ENCODE measurements around the gene MBOAT1. TPM values are rescaled to one million over a fixed set of nuclear protein-coding genes. Genes with fewer than 3 reads are reported as not detected.

Gene MBOAT1
- total RNA-seq, 1 experiment from 2014 or later: 22.0 TPM

GRCh38 chr6:20096536-20096935 is 115.7 kb downstream of the MBOAT1 start:
- POLR2A ChIA-PET (ENCODE audit: unreplicated experiment): interaction anchor here (0.6 kb wide), 1 partner anchor 128 kb away, joined by 3 read pairs; no protein-coding TSS in a partner anchor
- no peak overlapping the region for H2AFZ ChIP-seq
- intact Hi-C loops (cut with micrococcal nuclease; ENCODE audit: unreplicated experiment): loop anchor here (10.0 kb wide), 1 partner anchor 1488 kb away; no protein-coding TSS in a partner anchor
- no peak for DNase-seq
- TF ChIP-seq CTCF (conservative IDR thresholded peaks at IDR 0.05) (no peak), EZH2 (IDR thresholded peaks at IDR 0.05; ENCODE audit: low read depth) (no peak)
- H3K79me2 ChIP-seq (ENCODE audit: low read depth): no peaks in the 10 kb centered on the region
- BruUV-seq (replicated peaks): no TSS peak
- no peaks in the 10 kb centered on the region for H3K27me3 ChIP-seq (ENCODE audit: insufficient read depth, low read depth)
- no peaks in the 10 kb centered on the region for H3K9me2 ChIP-seq (ENCODE audit: insufficient read depth)
- no peaks in the 10 kb centered on the region for H3K36me3 ChIP-seq (ENCODE audit: low read depth)
- H3K4me1 ChIP-seq (replicated peaks; ENCODE audit: insufficient read depth): no peaks in the 10 kb centered on the region
- H3K4me2 ChIP-seq: no peak overlapping the region
- no peaks in the 10 kb centered on the region for H3K9me3 ChIP-seq (ENCODE audit: insufficient read depth, low read depth)
- CTCF ChIA-PET: no interaction called here
- no peak overlapping the region for H3K4me3 ChIP-seq
- no peaks in the 10 kb centered on the region for H3F3A ChIP-seq (ENCODE audit: insufficient read depth, low read depth)
- H4K20me1 ChIP-seq (ENCODE audit: insufficient read depth): no peaks in the 10 kb centered on the region
- no peak overlapping the region for H3K27ac ChIP-seq

GRCh38 chr6:20095436-20095835 is 116.8 kb downstream of the MBOAT1 start:
- no peaks in the 10 kb centered on the region for H3K9me2 ChIP-seq (ENCODE audit: insufficient read depth)
- no peaks in the 10 kb centered on the region for H3K9me3 ChIP-seq (ENCODE audit: insufficient read depth, low read depth)
- no peaks in the 10 kb centered on the region for H3F3A ChIP-seq (ENCODE audit: insufficient read depth, low read depth)
- no peaks in the 10 kb centered on the region for H3K4me1 ChIP-seq (replicated peaks; ENCODE audit: insufficient read depth)
- intact Hi-C loops (cut with micrococcal nuclease; ENCODE audit: unreplicated experiment): loop anchor here (10.0 kb wide), 1 partner anchor 1489 kb away; no protein-coding TSS in a partner anchor
- no peaks in the 10 kb centered on the region for H3K27me3 ChIP-seq (ENCODE audit: insufficient read depth, low read depth)
- H2AFZ ChIP-seq: no peak overlapping the region
- CTCF ChIA-PET: interaction anchor here (0.6 kb wide), 1 partner anchor 1280 kb away, joined by 3 read pairs; no protein-coding TSS in a partner anchor
- no peak for TF ChIP-seq CTCF (conservative IDR thresholded peaks at IDR 0.05)
- no peak for TF ChIP-seq EZH2 (IDR thresholded peaks at IDR 0.05; ENCODE audit: low read depth)
- POLR2A ChIA-PET (ENCODE audit: unreplicated experiment): no interaction called here
- H3K79me2 ChIP-seq (ENCODE audit: low read depth): no peaks in the 10 kb centered on the region
- no peak overlapping the region for H3K4me2 ChIP-seq
- BruUV-seq (replicated peaks): no TSS peak
- H3K4me3 ChIP-seq: no peak overlapping the region
- DNase-seq: no peak
- no peaks in the 10 kb centered on the region for H4K20me1 ChIP-seq (ENCODE audit: insufficient read depth)
- no peaks in the 10 kb centered on the region for H3K36me3 ChIP-seq (ENCODE audit: low read depth)
- H3K27ac ChIP-seq: no peak overlapping the region

GRCh38 chr6:20092071-20092566 is 120.2 kb downstream of the MBOAT1 start:
- Histone ChIP-seq H2AFZ (no peak overlapping the region), H3K9me2 (ENCODE audit: insufficient read depth) (no peaks in the 10 kb centered on the region), H3K27me3 (ENCODE audit: insufficient read depth, low read depth) (no peaks in the 10 kb centered on the region), H3K4me1 (replicated peaks; ENCODE audit: insufficient read depth) (no peaks in the 10 kb centered on the region), H4K20me1 (ENCODE audit: insufficient read depth) (no peaks in the 10 kb centered on the region), H3K36me3 (ENCODE audit: low read depth) (no peaks in the 10 kb centered on the region), H3F3A (ENCODE audit: insufficient read depth, low read depth) (no peaks in the 10 kb centered on the region), H3K4me3 (no peak overlapping the region), H3K27ac (no peak overlapping the region), H3K79me2 (ENCODE audit: low read depth) (no peaks in the 10 kb centered on the region), H3K9me3 (ENCODE audit: insufficient read depth, low read depth) (0 out of 2 replicates have a peak, but pooled peaks cover 3% of the 10 kb centered on the region), H3K4me2 (no peak overlapping the region)
- TF ChIP-seq EZH2 (IDR thresholded peaks at IDR 0.05; ENCODE audit: low read depth): no peak
- TF ChIP-seq CTCF (conservative IDR thresholded peaks at IDR 0.05): peak; percentile 87
- DNase-seq: peak; percentile 17 to 49
- POLR2A ChIA-PET (ENCODE audit: unreplicated experiment): no interaction called here
- intact Hi-C loops (cut with micrococcal nuclease; ENCODE audit: unreplicated experiment): loop anchor here (1.0 to 10.0 kb wide), 7 partner anchors 34 to 1493 kb away; partner anchors contain the start of genes CDKAL1 and E2F3
- CTCF ChIA-PET: interaction anchor here (1.4 to 2.6 kb wide), 2 partner anchors 25 to 35 kb away, joined by 3 to 14 read pairs; no protein-coding TSS in a partner anchor
- no TSS peak for BruUV-seq (replicated peaks)
